Measurements from ENCODE around the gene RAB40C. TPM values are rescaled to one million over a fixed set of nuclear protein-coding genes. Genes with fewer than 3 reads are reported as not detected.

RAB40C gene
- total and polyA plus RNA-seq, 2 donors (not counting 1 experiment from before 2014, with no cell fraction given), result 12.7 to 26.9 TPM

DNA sequence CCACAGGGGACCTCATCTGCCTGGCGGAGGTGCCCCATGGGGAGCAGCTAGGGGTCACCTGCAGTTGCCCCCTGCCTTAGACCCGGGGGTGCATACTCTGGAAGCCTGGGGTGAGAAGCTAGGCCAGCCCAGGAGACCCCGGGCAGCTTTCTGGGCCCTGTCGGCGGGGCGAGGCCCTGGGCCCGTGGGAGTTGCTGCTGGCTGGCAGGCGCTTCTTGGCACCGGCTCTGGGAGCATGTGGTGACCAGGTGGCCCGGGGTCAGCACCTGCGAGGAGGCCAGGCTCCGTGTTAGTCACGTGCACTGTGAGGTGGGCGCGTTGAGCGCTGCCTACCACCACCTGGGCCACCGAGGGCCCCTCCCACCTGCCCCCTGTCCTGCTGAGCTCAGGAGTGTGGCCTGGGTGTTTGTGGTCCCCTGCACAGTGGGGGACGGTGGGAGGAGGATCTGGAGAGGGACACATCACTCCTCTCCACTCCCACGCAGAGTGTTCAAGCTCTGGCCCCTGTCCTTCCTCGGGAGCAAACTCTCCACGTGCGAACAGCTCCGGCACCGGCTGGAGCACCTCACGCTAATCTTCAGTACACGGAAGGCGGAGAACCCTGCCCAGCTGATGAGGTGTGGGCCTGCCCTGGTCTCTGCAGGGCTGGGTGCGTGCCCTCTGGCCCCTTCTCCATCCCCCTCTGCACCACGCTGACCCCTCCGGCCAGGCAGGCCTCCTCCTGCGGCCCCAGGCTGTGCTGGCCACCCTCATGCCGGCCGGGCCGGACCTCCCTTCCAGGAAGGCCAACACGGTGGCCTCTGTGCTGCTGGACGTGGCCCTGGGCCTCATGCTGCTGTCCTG, 14.3 kb upstream of the RAB40C start:
- H3K4me3 Mint-ChIP-seq, result no peak overlapping the region
- Histone ChIP-seq H3K36me3 (replicated peaks in 1 of 2; ENCODE audit: control extremely low read depth in 1 of 2, control insufficient read depth in 1 of 2, extremely low read depth in 1 of 2, insufficient read depth in 2 of 2, low read length in 1 of 2) (peaks cover 0 to 5% of the 10 kb centered on the region in 2 experiments), H3K4me1 (ENCODE audit: control insufficient read depth in 2 of 2, insufficient read depth in 2 of 2, low read length in 2 of 2) (peaks cover 5 to 13% of the 10 kb centered on the region in 2 donors), H3K9me3 (ENCODE audit: control extremely low read depth in 1 of 3, control insufficient read depth in 2 of 3, insufficient read depth in 1 of 3, low read length in 2 of 3) (no peaks in the 10 kb centered on the region), H3K4me2 (replicated peaks; ENCODE audit: low read depth, low read length, poor library complexity, severe bottlenecking) (no peak overlapping the region), H3K4me3 (ENCODE audit: control extremely low read depth in 1 of 5, extremely low read depth in 1 of 5, insufficient read depth in 1 of 5, low read depth in 2 of 5, low read length in 4 of 5) (no peak overlapping the region), H2AFZ (ENCODE audit: insufficient read depth, low read depth, low read length, poor library complexity, severe bottlenecking) (no peak overlapping the region), H3K27me3 (replicated peaks in 1 of 4; ENCODE audit: control extremely low read depth in 1 of 4, control insufficient read depth in 3 of 4, insufficient read depth in 4 of 4, low read length in 3 of 4) (no peaks in the 10 kb centered on the region), H3K9ac (ENCODE audit: low read length) (no peak overlapping the region), H3K79me2 (ENCODE audit: control insufficient read depth, insufficient read depth, low read length) (peaks cover 3% of the 10 kb centered on the region), H4K20me1 (ENCODE audit: control insufficient read depth, insufficient read depth, low read length, poor library complexity, severe bottlenecking) (no peaks in the 10 kb centered on the region), H3K27ac (ENCODE audit: low read length in 2 of 2) (no peak overlapping the region)
- no peak overlapping the region for H3K27ac Mint-ChIP-seq
- intact Hi-C loops (cut with micrococcal nuclease), result no loop called here
- ChIA-PET CTCF (no interaction called here), POLR2A (no interaction called here)
- no peak for TF ChIP-seq EZH2 (IDR thresholded peaks at IDR 0.05; ENCODE audit: borderline replicate concordance, insufficient read depth, low read depth, low read length, poor library complexity, severe bottlenecking)
- TF ChIP-seq, protein P1, sequence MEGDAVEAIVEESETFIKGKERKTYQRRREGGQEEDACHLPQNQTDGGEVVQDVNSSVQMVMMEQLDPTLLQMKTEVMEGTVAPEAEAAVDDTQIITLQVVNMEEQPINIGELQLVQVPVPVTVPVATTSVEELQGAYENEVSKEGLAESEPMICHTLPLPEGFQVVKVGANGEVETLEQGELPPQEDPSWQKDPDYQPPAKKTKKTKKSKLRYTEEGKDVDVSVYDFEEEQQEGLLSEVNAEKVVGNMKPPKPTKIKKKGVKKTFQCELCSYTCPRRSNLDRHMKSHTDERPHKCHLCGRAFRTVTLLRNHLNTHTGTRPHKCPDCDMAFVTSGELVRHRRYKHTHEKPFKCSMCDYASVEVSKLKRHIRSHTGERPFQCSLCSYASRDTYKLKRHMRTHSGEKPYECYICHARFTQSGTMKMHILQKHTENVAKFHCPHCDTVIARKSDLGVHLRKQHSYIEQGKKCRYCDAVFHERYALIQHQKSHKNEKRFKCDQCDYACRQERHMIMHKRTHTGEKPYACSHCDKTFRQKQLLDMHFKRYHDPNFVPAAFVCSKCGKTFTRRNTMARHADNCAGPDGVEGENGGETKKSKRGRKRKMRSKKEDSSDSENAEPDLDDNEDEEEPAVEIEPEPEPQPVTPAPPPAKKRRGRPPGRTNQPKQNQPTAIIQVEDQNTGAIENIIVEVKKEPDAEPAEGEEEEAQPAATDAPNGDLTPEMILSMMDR (IDR thresholded peaks at IDR 0.05), result no peak
- ATAC-seq (ENCODE audit: low read depth) (no peak), DNase-seq (no peak)
- H3K27me3 Mint-ChIP-seq, result no peaks in the 10 kb centered on the region
- H3K9me3 Mint-ChIP-seq (ENCODE audit: insufficient read depth), result no peaks in the 10 kb centered on the region
- peaks cover 17% of the 10 kb centered on the region for H3K4me1 Mint-ChIP-seq
- WGBS (ENCODE audit: insufficient coverage), result 93% methylated on average over 33 of the region's 36 CpGs

DNA sequence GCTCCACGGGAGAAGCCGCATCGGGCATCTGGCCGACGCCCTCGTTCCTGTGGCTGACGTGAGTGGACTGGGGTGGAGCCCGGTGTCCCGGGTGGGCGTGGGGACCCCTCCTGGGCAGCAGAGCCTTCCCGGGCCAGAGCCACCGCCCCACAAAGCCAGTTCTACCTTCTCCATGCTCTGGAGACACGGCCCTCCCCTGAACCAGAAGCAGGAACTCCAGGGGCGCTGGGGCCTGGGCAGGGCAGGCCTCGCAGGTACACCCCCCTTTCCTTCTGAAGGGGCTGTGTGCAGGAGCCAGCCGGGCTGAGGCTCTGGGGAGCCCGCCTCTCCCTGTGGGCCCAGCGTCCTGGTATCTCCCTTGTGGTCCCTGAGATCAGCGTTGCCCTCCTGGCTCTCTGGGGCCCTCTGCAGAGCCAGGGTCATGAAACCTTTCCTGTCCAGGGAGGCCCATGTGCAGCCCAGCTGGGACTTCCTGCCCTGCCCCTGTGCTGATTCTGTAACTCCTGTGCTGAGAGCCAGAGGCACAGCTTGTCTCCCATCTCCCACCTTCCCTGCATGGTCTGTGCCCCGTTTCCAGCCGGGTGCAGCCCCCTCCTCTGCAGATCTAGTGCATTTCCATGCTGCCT, 13.6 kb upstream of the RAB40C start:
- intact Hi-C loops (cut with micrococcal nuclease), result no loop called here
- Histone ChIP-seq H3K9ac (ENCODE audit: low read length) (no peak overlapping the region), H3K27me3 (replicated peaks in 1 of 4; ENCODE audit: control extremely low read depth in 1 of 4, control insufficient read depth in 3 of 4, insufficient read depth in 4 of 4, low read length in 3 of 4) (no peaks in the 10 kb centered on the region), H4K20me1 (ENCODE audit: control insufficient read depth, insufficient read depth, low read length, poor library complexity, severe bottlenecking) (no peaks in the 10 kb centered on the region), H3K4me1 (ENCODE audit: control insufficient read depth in 2 of 2, insufficient read depth in 2 of 2, low read length in 2 of 2) (peaks cover 0 to 8% of the 10 kb centered on the region in 2 donors), H3K4me3 (ENCODE audit: control extremely low read depth in 1 of 5, extremely low read depth in 1 of 5, insufficient read depth in 1 of 5, low read depth in 2 of 5, low read length in 4 of 5) (no peak overlapping the region), H2AFZ (ENCODE audit: insufficient read depth, low read depth, low read length, poor library complexity, severe bottlenecking) (no peak overlapping the region), H3K36me3 (replicated peaks in 1 of 2; ENCODE audit: control extremely low read depth in 1 of 2, control insufficient read depth in 1 of 2, extremely low read depth in 1 of 2, insufficient read depth in 2 of 2, low read length in 1 of 2) (peaks cover 0 to 5% of the 10 kb centered on the region in 2 experiments), H3K27ac (ENCODE audit: low read length in 2 of 2) (no peak overlapping the region), H3K79me2 (ENCODE audit: control insufficient read depth, insufficient read depth, low read length) (no peaks in the 10 kb centered on the region), H3K9me3 (ENCODE audit: control extremely low read depth in 1 of 3, control insufficient read depth in 2 of 3, insufficient read depth in 1 of 3, low read length in 2 of 3) (no peaks in the 10 kb centered on the region), H3K4me2 (replicated peaks; ENCODE audit: low read depth, low read length, poor library complexity, severe bottlenecking) (no peak overlapping the region)
- Mint-ChIP-seq H3K27me3 (no peaks in the 10 kb centered on the region), H3K9me3 (ENCODE audit: insufficient read depth) (no peaks in the 10 kb centered on the region), H3K27ac (no peak overlapping the region), H3K4me3 (no peak overlapping the region), H3K4me1 (peaks cover 10% of the 10 kb centered on the region)
- WGBS (ENCODE audit: insufficient coverage), result 78% methylated on average over 18 of the region's 21 CpGs
- no peak for ATAC-seq (ENCODE audit: low read depth)
- CTCF ChIA-PET, result interaction anchor here (0.8 to 1.2 kb wide), 3 partner anchors 17 to 184 kb away, joined by 3 to 4 read pairs (median 3); no protein-coding TSS in a partner anchor
- POLR2A ChIA-PET, result no interaction called here
- DNase-seq, result no peak
- TF ChIP-seq, protein P1 (IDR thresholded peaks at IDR 0.05), result no peak
- no peak for TF ChIP-seq EZH2 (IDR thresholded peaks at IDR 0.05; ENCODE audit: borderline replicate concordance, insufficient read depth, low read depth, low read length, poor library complexity, severe bottlenecking)

Measured in B cell (primary cell).